HG03280 (cell line): ENCODE data around the gene PTCSC3.

Experiments
- ATAC-seq: cut with Tn5 transposase; IDR thresholded peaks from one replicate; pipeline ENCODE4 v1.9.1; 2021; ENCODE audit warnings: mild to moderate bottlenecking, moderate library complexity; ENCODE audit not compliant: unreplicated experiment

The PTCSC3 gene

DNA sequence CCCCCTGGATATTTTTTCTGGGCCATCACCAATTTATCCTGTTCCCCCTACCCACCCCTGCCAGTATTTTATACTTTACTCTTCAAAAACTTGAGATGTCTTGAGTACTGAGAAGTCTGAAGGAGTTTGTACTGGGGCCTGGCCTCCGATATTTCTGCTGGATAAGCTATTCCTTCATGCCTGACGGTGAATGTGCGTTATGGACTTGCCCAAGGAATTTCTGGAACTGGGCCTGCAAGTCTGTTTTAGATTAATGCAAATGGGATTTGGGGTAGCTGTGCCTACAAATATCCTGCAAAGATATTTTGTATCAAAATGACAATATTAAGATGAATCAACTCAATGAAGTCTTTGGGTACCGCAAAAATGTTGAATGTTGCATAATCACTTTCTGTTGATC is at the start of gene PTCSC3:
Gene PTCSC3 (minus strand): TSS at position 199 of the 400 bp plus-strand sequence.
- no peak for ATAC-seq

DNA sequence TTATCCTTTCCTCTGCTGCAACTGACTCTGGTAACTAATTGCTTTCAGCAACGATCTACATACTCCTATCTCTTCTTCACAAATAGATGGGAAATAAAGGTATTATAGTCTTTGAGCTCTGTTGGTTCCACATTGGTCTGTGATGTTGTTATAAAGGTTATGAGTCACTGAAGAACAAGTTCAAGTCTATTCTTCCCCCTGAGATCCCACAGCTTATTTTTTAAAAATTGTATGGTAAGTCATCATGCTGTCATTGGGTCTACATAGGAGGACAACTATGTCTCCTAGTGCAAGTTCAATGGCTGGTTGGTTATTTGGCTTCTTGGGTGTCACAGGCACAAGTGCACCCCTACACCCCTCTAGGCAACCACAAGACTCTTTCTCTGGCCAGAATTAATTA is 49.6 kb upstream of the PTCSC3 start:
- no peak for ATAC-seq

DNA sequence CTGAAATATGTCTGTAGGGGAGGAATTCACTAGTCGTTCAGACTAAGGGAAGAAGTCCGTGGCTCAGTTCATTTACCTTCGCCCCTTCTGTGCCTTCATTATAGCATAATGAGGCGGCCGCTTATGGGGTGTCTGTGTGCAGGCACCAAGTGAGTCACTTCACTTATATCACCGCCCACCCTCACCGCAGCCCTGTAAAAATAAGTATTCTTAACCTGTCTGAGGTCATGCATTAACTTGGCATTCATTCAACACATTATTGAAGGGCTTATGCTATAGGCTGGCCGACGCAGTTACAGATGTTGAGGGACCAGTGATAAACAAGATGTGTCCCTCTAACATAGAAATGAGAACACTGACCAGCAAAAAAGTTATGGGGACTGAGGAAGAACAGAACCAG is 47.7 kb upstream of the PTCSC3 start:
- no peak for ATAC-seq

DNA sequence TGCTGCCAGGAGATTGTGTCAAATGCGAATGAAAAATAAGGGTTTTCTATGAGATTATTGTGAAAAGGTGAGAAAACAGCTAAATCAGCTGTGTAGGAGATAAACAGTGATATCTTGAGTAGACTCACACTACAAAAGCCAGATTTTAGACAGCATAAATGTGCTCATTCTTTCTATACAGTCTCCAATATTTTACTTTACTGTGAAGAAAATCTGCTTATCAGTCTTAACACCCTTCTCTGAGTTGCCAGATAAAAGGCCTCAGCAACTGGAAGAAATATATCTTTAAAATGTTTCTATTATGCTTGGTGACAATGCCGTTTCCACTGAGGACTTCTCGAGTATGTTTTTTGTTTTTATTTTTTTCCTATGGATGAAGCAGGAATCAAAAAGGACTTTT is 47.0 kb upstream of the PTCSC3 start:
- ATAC-seq, result no peak

DNA sequence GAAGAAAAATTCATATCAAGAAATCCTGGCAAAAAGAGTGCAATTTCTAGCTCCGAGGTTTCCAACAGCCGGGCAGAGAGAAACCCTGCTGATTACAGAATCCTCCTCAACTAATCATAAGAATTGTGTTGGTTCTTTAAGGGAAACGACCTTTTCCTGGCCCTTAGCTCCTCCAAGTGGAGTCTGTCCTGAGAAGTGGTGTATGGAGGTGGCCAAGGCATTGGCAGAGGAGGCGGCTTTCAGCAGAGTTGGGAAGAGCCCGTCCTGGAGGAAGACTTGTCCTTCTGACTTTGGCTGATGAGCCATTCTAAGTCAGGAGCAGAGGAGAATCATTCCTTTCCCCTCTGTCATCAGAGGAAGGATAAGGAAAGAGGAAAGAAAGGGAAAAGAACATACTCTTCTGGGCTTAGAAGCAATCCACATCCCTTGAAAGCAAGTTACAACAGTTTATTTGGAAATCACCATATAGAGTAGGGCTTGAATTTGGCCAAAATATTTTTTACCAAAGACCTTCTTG is 46.5 kb upstream of the PTCSC3 start:
- ATAC-seq, result no peak

DNA sequence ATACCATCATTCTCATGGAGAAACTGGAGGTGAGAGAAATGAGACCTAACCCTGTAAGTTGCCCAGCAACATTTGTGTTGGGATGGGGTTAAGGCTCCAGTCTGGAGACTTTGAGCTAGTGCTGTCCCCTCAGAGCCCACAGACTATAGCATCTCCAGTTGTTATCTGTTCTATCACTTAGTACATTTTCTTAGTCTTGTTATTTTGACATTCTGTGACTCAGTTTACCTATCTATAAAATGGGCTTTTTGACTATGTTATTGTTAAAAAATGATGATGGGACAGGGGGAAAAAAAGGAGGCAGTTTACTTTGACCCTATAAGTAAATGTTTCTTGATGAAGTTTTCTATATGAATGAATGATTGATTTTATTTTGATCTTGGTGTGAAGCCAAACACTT is 45.8 kb upstream of the PTCSC3 start:
- no peak for ATAC-seq

DNA sequence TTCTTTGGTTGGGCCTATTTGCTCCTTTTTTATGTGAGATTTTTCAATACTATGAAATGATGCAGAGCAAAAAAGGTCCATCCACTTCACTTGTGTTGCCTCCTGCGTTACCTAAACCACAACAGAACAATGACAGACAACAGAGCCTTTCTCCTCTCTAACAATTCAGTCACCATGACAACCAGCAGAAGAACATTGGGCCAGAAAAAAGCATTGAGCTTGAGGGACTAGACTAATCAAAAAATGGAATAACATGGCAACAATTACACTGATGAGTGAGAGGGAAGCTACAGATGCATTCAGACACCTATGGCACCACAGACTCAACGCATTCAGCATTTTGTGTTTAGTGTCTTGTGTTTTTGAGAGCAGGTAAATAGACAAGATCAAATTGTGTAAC is 44.6 kb upstream of the PTCSC3 start:
- no peak for ATAC-seq

DNA sequence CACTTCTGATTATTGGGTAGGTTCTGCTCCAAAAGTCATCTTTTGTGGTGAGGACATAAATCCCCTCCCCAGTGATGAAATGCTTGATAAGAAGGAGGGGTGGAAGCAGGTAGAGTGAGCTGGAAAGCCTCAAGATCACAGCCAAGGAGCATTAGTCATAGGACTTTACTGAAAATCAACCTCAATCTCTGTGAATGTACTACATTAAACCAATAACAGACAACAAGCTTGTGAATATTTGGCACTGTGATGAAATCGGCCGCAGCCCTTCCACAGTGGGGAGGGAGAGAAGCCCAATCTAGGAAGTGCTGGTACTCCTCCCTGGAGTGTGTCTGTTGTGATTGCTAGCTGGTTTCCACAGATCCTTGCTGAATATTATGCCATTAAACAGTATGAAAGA is 41.2 kb upstream of the PTCSC3 start:
- ATAC-seq, result no peak

DNA sequence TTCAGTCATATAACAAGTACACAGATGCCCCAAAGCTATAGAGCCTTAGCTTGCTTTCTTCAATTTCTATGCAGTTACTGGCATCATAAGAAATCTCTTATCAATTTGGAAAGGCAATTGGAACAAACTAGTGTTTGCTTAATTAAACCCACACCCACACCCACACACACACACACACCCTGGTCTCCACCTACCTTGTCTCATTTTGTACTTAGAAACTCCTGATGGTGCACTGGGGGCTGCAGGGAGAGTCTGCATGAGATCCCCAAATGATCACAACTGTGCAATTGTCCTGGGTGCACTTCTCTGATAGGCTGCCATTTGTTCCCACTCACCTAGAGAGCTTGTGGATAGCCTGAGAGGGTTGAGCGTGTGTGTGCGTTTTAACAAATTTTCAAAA is 40.5 kb upstream of the PTCSC3 start:
- ATAC-seq, result no peak

DNA sequence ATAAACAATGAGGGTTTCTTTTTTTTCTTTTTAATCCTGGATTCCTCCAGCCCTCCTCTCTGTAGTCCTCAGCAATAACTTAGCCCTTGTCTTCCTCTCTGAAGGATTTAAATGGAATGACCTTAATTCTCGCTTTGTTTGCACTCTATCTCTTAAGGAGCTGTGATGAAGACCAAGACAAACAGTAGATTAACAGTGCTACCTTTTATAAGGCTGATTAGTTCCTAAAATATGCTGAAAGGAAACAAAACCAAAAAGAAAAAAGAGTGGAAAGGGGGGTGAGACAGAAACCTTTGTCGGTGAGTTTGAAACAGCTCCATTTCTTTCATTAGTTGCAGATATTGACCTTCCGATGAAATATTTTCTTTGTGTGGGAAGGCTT is 38.7 kb upstream of the PTCSC3 start:
- ATAC-seq, result no peak

DNA sequence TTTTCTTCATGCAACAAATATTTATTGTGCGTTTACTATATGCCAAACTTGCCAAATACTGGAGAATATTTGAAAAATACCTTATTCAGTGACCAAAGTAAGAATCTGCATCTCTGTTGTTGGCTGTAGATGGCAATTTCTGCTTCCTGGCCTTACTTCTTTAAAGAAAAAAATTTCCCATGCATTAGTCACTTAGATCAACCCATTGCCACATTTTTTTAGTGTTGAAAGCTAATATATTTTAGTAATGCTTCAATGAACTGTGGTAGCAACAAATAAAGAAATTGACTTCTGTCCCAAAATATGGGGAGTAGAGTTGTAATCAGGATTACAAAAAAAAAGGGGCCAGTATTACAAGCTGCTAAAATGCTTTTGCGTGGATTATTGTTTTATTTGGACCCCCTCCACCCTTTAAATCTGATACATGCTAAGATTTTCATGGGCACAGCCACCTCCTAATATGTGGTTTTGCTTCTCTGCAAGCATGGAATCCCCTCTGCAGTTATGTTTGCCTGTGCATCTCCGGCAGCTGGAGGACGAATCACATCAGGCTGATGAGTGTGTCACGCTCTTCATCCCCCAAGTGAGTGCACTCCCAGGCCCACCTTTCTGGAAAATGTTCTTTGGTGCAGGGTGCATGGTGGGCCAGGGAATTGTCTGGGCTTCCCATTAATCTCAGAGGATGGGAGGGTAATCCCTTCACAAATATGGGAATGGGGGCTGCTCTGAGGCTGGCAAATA is 38.1 kb upstream of the PTCSC3 start:
- ATAC-seq, result no peak

DNA sequence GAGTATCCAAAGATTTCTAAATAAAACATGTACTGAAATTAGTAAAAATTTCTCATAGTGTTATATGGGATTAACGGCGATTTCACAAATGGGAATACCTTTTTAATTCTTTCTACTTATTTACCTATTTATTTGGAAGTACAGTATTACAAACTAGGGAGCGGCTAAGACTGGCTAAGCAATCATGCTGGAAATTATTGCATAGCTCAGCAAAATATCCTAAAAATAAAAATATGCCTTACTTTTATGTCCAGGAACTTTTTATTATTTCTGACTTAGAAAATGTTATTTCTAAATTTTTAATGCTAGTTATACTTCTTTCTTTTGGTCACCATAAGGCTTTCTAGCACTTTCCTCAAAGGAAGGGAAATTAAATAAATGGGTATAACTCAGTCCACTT is 36.5 kb upstream of the PTCSC3 start:
- no peak for ATAC-seq

DNA sequence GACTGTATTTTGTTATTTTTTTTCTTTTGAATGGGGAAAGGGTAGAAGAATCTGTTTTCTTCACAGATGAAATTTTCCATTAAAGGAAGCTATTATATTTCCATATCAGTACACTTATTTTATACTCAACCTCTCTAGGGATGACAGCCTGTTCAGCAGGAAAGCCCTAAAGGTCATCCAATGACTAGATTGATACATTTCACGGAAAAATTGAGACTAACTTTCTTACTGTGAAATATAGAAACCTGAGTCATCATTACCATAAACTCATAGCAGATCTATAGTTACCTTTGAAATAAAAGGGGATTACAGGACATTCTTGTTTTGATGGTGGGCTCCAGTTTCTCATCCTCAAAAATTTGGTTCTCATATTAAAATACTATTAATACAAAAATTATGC is 36.1 kb upstream of the PTCSC3 start:
- no peak for ATAC-seq

DNA sequence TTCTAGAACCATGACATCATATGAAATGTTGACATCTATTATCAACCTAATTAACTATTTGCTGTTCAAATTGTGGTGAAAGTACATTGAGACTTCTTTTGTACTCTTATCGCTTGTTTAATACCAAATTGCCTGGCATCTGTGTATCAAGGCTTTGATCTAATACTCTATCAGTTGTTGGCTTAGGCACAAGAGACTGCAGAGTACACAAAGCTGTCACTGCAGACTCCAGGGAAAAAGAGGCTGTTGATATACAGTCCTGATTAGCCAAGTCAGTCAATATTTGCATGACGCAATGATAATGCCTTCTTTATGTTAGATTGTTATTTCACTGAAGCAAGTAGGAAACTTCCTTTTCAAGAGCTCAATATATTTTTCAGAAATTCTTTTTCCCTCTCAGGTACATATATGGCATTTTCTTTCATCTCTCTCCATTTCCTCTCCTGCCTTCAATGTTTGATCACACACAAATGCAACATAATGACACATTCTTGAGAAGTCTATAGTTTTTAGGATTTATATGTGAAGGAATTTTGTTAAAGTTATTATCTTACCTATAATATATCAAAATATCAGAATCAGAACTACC is 32.3 kb upstream of the PTCSC3 start:
- ATAC-seq, result no peak

DNA sequence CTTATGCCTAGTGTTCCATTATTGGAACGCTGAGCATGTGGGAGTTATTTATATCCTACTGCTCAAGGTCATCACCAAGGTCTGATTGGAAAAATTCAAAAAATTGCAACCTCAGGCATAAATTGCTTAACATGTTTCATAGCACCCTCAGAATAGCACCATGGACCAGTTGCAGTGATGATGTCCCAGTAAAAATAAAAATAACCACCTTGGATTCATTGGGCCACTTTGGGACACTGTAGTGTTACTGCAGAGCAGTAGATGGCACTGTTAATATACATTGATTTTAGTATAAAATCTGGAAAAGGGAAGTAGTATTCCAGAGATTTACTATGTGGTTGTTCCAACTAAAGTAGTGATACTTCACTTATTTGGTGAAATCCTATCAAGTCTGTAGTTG is 31.0 kb upstream of the PTCSC3 start:
- no peak for ATAC-seq

DNA sequence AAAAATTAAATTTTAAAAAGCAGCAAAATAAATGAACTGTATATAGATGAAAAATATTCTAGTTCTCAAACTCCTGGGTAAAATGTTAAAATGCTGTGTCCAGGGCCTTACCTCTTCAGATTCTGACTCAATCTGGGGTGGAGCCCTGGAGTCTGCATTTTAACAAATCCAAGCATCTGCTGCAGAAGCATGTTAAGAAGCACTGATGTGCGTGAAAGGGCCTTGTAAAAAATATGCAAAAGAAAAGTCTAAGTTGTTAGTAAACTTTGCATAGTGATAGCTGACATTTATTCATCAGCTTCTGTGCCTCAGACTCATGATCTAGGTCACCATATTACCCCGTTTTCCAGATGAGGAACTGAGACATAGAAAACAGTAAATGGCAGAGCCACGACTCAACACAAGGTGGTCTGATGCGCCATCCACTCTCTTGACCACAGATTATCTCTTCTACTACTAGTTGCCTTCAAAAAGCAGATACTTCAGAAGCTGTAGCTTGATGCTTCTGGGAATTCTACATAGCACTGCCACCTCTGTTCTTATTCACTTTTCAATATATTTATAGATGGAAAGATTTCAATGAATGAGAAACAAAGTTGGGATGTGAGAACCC is 28.0 kb upstream of the PTCSC3 start:
- ATAC-seq, result no peak

DNA sequence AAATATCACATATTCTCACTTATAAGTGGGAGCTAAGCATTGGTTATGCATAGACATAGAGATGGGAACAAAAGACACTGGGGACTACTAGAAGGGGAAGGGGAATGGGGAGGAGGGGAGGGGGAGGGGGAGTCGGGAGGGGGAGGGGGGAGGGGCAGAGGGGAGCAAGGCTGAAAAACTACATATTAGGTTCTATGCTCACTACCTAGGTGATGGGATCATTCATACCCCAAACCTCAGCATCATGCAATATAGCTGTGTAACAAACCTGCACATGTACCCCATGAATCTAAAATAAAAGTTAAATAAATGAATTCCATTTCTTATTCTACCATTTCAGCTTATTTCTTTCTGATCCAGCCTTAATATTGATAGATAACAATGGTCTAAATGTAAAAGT is 21.9 kb upstream of the PTCSC3 start:
- no peak for ATAC-seq

DNA sequence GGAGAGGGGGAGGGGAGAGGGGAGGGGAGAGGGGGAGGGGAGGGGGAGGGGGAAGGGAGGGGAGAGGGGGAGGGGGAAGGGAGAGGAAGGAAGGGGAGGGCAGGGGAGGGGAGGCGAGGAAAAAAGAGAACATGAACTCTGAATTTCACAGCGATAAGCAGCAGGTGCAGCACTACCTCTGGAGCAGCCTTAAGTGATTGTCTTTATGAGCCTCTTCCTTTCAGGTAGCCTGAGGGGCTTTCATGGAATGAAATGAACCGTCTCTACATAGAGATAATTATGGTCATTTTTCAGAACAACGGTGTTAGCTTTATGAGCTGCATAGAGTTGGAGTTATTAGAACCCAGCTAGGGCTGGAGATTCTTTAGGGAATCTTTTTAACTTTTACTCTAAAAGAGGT is 18.1 kb upstream of the PTCSC3 start:
- no peak for ATAC-seq

DNA sequence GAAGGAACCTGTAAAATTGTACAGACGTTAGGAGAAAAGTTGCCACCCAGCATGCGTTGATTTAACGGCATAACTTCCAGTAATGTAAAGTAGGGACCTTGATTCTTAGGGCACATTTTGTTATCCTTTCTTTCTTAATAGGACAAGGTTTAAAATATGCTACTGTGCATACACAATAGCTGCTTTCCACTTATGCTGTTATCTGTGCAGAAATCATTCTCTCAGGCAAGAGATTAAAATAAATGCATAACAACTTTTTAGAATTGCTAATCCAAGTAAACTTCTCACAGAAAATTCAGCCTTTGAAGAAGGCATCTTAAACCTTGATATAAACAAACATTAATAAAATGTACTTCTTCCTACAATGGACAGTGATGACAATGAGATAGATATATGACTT is 16.0 kb upstream of the PTCSC3 start:
- ATAC-seq, result no peak

DNA sequence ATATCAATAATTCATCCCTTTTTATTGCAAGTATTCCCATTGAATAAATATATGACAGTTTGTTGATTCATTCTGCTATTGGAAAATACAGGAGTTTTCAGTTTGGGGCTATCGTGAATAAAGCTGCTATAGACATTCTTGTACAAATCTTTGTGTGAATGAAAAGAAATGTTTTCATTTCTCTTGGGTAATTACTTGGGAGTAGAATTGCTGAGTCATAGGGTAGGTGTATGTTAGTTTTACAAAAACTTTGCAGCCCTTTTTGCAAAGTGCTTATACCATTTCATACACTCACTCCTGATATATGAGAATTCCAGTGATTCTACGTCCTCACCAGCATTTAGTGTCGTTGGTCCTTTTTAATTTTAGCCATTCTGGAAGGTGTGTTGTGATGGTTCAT is 6.9 kb upstream of the PTCSC3 start:
- ATAC-seq, result no peak

DNA sequence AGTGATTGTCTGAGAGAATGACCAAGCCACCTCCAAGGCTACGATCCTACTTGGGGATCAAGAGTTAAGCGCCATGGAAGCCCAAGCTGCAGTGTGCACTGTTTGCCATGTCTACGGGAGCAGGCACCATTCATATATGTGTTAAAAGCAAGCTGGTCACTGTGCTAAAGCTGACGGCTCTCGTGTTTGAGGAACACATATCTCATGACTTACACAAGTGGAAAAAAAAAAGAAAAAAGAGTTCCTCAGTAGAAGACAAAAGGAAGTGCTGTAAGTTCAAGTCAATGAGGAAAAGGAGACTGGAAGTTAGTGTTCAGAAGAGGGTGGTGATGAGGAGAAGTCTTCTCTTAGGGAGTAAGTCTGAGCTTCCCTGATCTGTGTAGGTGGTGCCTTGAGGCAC is 4.9 kb upstream of the PTCSC3 start:
- ATAC-seq, result no peak

DNA sequence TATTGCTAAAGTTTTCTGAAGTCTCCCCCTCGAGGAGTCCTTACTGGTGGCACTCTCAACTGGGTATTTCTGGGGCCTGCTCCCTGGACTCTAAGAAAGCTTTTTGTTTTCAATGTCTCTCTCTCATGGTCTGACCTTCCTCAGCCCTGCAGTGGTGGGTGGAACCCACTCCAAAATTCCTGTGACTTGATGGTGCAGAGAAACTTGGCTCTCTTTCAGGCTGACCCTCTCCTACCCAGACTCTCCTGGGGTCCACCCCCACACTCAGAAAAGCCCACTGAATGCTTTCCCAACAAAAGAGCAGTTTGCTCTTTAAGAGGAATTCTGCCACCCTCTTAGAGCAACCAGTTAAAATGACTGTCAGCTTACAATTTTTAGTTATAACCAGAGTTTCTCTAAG is 967 bp upstream of the PTCSC3 start:
- no peak for ATAC-seq
